Inflammatory macrophage (primary cell): Measurements from ENCODE around the gene VWC2L.

Experiments used
- DNase-seq, 2 donors: peaks; one replicate each; pipeline ENCODE4 v3.0.0-alpha.2; 2020 to 2022

The VWC2L gene

DNA sequence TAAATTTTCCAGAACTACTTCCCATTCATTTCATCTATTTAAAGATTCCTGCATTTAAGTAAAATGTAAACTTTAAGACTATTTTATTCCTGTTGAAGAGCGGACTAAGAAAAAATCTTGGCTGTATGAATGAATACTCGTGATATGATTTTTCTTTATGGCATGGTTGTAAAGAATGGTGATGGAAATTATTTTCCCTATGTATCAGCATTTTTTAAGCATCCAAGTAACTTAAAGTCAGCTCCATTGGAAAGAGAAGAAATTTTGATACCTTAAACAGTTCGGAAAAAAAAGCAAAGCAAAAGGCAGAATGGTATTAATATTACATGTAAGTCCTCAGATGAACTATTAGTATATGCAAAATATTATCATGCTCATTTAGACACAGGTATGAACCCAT lies 58.9 kb downstream of the VWC2L start:
- DNase-seq = no peak

DNA sequence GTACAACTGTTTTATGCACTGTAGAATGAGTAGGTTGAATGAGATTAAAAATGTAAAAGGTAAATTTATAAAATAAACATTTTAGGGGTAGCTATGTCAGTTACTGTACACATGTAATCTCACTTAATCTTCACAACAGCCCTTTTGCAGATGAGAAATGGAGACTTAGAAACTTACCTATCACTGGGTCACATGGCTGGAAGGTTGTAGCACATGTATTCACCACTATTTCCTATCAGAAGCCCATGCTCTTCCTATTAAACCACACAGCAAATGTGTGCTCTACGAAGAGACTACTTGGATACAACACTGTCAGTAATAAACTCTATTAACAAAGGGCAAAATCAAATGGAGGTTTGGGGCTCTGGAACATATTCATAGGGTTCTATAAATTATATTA lies 60.5 kb downstream of the VWC2L start:
- no peak for DNase-seq

DNA sequence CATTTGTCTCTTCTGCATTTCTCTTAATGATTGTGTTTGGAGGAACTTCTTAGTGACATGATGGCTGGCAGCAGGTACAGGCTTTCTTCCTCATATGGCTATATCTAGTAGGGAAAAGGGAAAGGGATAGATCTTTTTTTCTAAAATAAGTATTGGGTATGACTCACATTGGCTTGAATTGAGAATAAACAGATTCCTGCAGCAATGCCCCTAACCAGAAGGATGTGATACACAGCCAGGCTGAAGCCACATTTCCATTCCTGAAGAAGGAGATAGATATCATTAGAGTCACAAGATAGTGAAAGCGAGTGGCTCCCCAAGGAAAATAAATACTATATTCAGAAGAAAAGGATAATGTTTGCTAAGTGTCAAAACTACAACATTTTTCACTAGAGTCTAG lies 61.1 kb downstream of the VWC2L start:
- no peak for DNase-seq

DNA sequence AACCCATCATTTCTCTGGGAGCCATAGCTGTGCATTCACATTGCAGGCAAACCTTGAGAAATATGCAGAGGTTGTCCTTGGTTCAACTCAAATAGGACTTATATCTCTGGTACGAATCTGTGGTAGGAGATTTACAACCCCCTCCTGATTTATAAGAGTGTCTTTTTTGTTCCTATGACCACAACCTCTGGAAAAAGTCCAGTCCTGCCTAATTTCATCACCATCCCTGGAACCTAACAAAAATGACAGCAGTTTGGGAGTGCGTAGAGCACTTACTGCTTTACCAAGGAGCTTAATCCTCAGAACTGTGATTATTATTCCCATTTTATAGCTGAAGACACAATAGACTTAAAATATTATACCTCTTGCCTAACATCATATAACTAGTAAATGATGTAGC lies 66.5 kb downstream of the VWC2L start:
- DNase-seq = no peak

DNA sequence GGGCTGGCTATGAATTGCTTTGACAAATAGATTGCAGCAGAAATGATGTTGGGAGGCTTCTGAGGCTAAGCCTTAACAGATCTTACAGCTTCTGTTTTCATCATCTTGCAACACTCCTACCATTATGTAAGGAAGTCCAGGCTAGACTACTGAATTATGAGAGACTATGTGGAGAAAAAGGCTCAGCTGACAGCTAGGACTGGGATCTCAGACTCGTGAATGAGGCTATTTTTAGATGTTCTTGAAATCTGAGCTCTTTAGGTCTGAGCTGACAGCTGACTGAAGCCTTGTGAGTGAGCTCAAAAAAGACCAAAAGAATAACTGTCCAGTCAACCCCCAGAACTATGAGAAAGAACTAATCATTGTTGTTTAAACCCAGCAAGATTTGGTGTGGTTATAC lies 70.3 kb downstream of the VWC2L start:
- DNase-seq = peak; percentile 14 to 22

DNA sequence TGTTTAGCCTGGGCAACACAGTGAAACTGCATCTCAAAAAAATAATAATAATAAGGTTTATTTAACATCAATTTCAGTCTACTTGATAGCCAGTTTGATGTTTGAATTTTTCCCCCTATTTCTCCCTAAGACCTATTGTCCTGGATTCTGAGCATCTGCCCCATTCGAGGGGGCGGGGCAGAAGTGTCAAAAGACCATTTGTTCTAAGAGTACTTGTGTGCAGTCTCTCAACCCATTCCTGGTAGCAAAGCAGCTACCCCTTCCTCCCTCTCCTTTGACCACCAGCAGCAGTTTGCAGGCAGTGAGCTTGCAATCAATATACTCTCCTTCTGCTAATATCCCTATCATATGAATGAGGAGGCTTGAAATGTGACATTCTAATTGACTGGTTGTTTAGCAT lies 71.9 kb downstream of the VWC2L start:
- DNase-seq = no peak

DNA sequence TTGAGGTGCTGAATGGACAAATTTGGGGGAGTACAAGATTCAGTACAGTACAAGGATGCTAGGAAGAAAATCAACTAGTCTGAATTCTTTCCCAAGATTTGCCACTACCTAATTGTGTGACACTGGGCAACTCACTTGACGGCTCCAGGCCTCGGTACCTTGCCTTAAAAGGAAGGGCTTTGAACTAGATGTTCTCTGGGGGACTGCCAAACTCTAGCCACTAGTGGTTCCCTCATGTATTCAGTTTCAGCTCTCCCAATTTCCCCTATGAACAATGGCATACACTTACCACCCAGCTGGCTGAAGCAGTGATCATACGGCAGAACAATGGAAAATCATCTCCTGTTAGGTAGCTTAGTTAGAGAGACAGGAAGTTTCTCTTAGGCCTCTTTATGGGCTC lies 73.4 kb downstream of the VWC2L start:
- no peak for DNase-seq

DNA sequence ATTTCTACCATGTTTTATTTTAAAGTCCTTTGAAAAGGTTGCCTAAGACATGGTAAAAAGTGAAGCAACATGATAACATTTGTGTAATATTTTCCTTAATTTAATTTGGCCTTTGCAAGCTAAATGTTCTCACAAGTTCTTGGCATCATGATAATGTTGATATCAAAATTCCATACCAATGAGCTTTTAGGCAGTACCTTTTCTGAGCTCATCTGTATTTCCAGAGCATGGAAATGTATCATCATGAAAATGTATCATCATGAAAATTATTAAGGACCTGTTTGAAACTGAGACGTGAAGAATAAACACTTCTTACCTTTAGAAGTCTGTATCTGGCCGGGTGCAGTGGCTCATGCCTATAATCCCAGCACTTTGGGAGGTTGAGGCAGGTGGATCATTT lies 73.8 kb downstream of the VWC2L start:
- no peak for DNase-seq

DNA sequence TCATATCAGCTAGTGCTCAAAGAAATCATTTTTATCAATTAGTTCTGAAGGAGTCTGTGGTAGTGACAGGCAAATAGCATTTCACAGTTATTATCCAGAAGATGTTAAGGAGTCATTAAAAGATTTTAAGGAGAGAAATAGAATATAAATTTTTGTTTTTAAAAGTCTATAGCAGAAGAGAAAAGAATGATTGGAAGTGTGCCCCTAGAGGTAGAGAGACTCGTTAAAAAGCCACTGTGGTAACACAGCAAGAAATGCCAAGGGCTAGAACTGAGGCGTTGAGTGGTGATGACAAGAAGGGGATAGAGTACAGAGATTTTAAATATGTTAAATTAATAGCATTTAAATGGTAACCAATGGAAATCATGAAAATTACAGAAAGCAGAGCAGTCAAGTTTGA lies 78.3 kb downstream of the VWC2L start:
- DNase-seq = no peak

DNA sequence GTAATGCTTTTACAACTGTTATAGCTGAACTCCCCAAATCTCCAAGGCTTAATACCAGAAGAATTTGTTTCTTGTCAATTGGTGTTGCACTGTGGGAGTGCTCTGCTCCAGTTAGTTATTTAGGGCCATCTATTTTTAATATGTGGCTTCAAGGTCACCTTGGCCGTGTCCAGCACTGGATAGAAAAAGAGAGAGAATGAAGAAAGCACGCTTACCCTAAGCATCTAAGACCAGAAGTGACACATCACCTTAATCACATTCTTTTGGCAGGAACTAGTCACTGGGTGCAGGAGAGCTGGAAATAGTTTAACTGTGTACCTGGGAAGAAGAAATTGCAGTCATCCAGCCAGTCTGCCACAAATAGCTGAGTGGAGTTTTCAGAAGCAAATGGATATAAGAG lies 78.8 kb downstream of the VWC2L start:
- no peak for DNase-seq

DNA sequence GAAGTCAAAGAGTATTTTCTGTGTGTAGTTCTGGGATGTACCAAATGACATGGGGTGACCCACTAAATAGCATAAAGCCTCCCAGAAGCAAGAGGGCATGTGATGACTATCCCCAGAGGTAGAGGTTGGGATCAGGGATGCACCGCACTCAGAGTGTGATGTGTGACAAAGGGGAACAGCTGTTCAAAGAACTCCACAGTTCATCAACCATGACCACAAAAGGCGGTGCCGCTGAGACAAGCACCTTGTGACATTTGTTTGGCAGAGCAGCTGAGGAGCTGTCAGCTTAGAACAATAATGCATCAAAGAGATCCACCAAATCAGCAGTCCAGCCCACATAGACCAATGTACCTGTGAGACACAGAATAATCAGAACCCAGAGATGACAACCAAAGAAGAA lies 81.3 kb downstream of the VWC2L start:
- no peak for DNase-seq

DNA sequence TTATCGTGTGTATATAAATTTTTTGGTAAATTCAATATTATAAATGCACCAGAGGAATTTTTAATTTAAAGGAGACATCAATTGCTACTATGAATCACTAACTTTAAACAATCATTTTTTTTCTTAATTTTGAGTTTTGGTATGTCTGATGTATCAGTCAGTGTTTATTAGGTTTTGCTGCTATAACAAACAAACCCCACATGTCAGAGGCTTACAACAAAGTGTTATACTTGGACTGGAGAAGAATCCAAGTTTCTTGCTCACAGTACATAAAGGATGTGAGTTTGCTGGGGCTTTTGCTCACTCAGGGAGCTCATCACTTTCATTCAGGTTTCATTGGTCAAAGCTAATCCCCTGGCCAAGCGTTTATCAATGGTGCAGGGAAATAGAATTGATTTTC lies 81.8 kb downstream of the VWC2L start:
- DNase-seq = no peak

DNA sequence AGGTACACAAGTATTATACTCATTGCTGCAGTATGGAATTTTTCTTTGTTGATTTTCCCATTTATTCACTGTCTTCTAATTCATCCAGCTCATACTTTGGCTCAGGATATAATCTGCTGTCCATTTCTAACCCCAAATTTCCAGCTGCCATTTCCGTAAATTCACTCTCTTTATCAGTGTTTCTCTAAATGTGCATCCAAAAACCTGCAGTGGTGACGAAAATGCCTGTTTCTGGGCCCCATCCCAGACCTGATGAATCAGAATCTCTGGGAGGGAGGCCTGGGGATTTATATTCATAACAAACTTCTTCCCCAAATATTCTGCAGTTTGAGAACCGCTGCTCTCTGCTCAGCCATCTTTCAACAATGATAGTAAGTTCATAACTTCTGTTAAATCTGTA lies 86.6 kb downstream of the VWC2L start:
- no peak for DNase-seq

DNA sequence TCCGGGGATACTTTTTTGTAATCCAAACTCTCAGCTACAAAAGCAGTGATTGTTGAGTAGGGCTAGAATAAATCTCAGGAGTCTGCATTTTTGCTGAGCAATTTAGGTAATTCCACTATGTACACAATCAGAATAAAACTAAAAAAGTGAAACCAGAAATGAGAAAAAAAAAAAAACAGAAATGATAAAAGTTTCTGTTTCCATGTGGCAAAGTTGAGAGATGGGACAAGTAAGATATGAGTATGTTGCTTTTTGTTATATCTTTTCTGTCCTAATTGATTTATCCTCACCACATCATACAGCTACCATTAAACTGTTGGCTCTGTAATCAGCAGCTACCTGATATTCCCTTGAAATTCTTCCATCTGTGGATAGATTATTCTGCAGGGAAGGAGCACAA lies 92.7 kb downstream of the VWC2L start:
- DNase-seq = no peak

DNA sequence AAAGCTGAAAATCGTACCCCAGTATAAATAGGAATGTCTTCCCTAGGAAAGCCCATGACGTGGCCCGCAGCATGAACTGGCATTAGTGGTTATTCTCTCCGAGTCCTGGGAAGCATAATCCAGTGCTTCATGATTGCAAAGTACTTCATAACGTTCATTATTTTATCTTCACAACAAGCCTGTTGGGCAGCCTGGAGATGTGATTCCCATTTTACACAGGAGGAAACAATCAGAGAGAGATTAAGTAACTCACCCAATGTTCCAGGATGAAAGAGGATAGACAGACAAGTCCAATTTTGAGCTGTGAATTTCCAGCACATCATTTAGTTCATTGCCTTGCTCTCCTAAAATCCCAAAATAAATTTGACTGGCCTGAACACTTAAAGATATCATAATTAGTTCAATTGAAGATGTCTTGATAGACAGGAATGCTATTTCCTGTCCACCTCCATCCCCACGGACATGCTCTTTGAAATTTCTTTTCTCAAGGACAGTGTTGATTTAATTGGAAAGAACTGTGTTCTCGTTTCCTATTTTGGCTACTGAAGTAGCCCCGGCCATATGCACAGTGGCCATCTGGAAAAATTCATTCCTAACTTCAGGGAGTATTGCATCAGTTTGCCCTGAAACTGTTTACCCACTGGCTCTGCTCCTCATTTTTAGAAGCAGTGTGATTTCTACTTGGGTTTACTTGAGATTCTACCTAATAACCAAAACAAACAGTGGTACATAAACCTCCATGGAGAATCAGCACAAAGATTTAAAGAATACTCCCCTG lies 93.9 kb downstream of the VWC2L start:
- no peak for DNase-seq

DNA sequence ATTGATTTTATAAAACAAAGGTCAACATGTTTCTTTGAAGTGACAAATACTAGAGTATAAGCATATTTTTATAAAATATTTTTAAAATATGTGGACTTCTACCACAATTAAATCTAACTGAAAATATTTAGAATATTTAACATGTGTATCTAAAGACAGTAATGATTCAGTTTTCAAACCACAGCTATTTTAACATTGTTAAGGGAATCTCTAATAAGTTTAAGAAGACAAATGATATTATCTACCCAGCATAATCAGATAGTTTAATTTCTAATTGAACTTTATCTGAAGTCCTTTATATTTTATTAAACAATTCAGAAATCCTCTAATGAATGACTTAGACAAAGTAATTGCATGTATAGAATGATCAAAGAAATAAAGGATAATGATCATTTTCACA lies 96.2 kb downstream of the VWC2L start:
- DNase-seq = no peak

DNA sequence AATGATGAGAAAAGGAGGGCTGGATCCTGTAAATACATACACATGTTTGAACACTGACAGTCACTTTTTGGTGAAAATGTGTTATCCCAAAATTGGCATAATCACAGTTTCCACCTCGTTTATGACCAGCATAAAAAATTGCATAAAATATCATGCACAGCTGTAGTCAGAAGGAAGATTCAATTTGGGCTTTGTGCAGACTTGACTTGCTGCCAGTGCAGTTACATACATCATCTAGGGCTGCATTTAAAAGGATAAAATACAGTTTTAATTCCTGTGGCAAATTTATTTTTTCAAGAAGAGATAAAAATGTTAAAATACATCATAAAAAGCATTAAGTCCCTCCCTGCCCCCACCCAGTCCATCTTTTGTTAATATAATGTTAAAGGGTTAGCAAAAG lies 103.8 kb downstream of the VWC2L start:
- DNase-seq = no peak

DNA sequence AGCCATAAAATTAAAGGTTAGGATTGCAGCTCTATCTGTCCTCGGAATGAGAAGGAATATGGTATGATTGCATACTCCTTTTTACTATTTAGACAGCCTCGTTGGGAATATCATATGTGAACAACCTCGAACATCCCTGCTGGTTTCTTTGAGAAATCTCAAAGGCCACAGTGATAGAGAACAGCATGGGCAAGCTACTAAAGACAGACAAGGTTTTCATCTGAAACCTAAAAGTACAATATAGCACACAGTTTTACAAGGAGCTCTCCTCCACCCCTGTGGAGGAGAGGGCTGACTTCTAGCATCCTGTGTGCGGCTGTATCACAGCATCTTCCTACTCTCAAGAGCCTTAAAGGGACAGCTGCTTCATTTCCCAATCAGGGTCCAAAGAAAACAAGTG lies 104.3 kb downstream of the VWC2L start:
- DNase-seq = no peak

DNA sequence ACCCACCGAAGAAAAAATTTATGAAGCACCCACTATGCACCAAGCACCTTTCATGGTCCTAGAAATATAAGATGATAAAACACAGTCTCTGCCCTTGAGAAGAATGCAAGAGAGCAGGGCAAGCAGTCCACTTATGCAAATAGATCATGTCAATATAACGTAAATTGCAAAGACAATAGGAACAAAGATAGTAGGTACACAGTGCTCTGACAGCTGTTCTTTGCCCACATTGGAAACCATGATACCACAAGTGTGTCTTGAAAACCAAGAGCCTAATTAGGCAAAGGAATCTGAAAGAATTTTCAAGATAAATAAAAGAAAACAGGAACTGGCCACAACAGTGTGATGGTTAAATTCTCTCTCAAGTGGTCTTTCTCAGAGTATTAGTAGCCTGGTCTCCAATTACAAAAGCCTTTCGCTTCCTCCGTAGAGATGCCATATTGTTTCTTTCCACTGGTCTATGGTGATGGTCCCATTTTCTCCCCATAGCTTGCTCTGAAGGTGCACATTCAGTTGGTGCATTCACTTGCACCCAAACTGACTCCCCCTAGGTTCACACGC lies 108.5 kb downstream of the VWC2L start:
- DNase-seq = no peak

DNA sequence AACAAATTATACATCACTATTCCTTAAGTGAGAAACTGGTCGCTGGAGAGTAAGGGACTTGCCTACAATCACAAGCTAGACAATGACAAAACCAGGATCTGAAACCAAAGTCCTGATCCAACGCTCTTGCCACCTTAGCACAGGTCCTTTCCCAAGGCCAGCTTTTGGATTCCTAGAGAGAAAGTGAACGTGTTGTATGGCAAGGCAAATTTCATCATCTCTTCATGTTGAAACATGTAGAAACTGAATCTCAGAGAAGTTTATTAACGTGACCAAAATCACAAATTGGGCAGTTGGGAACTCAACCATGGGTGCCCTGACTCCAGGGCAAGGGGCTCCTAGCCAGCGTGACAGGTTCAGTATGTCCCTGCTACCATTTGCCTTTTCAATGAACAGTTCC lies 118.2 kb downstream of the VWC2L start:
- DNase-seq = no peak

DNA sequence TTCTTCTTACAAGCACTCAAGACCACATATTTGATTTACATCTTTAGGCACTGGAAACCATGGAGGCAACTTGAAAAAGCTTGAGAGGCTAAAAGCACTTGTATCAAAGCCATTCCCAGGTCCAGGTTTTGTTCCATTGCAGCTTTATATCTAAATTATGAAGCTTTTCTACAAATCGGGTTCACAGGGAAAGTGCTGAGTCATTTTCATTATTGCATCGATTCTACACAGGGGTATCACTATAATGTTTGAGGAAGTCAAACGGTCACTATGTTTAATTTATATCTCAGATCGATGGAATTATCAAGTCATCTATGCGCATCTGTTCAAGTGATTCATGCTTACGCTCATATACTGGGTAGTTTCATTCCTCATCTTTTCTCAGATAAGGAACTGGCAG lies 118.7 kb downstream of the VWC2L start:
- no peak for DNase-seq

DNA sequence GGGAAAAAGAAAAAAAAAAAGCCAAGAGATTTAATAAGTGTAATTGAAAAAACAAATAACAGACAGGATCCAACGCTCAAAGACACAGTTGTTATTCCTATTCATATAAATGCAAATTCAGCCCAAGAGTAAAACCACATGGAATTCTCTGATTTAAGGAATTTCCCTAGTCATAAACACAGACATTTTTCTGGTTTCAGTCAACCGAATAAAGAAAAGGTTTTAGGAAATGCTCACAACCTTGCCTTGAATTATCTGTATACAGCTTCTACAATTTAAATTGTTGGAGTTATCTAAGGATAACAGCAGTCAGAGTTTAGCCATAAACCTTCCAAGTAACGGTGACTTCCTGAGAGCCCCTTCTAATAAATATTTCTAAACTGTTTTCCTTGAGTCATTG lies 122.7 kb downstream of the VWC2L start:
- DNase-seq = no peak

DNA sequence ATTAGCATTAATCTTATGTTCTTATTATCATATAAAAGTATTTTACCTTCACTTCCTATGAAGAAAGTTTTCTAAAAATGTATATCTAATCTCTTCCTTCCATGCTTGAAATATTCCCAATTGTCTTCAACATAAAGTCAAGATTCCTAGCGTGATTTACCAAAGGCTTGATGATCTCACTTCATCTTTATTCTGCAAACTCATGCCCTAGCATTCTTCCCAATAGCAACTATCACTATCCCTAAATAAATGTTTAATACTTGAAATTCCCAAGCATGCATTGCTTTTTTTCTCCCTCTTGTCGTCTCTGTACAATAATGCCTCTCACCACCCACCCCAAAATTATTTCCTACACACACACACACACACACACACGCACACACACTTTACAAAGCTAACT lies 125.8 kb downstream of the VWC2L start:
- DNase-seq = no peak

DNA sequence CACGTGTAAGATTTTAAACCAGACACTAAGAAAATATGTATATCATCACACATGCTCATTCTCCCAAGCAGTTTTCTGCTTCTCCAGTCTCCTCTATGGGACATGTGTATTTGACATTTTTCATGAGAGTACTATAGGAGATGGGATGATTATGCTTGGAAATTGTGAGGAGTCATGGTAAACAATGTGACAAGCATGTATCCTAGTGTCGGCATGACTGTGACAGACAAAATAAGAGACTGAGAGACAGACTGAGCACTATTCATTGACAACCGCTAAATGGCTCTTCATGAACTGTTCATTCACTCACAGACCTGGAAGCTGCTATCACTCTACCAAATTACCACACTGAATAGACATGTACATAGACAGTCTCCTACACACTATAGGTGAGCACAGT lies 127.1 kb downstream of the VWC2L start:
- DNase-seq = no peak

DNA sequence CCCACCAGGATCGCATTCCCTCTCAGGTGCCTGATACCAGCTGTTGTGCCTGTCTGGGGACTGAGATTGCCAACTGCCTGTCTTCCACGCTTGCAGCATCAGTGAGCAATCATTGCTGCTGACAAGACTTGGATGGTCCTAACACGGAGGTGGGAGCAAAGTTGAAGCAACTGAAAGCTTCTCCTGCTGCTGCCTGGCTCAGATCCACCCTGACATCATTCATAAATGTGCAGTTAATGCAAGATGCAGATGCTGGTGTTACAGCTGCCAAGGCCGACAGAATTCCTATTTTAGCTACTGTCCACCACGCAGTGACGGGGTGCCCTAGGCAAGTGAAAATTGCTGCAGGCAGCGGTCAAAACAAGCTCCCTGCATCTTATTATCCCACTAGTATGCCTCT lies 131.4 kb downstream of the VWC2L start:
- no peak for DNase-seq
